HG02852 (cell line): ENCODE measurements around the gene PFKFB2.

ENCODE experiments used
- ATAC-seq: cut with Tn5 transposase; IDR thresholded peaks from one replicate; pipeline ENCODE4 v1.9.1; 2021; ENCODE audit warnings: mild to moderate bottlenecking, moderate library complexity; ENCODE audit not compliant: unreplicated experiment

The PFKFB2 gene

GRCh38 chr1:207063014-207063413 is 9.9 kb downstream of the PFKFB2 start:
- ATAC-seq = no peak

GRCh38 chr1:207064561-207064960 is 11.5 kb downstream of the PFKFB2 start:
- no peak for ATAC-seq

GRCh38 chr1:207067185-207067584 is 14.1 kb downstream of the PFKFB2 start:
- no peak for ATAC-seq

- ATAC-seq = no peak
Measured at GRCh38 chr1:207067665-207068064, 14.6 kb downstream of the PFKFB2 start.

GRCh38 chr1:207069061-207069460 is 16.0 kb downstream of the PFKFB2 start:
- ATAC-seq = no peak

GRCh38 chr1:207069858-207070506 is 16.9 kb downstream of the PFKFB2 start:
- peak; percentile 70 for ATAC-seq

- ATAC-seq = no peak
Measured at GRCh38 chr1:207070811-207071210, 17.7 kb downstream of the PFKFB2 start.

GRCh38 chr1:207071426-207071825 is 18.4 kb downstream of the PFKFB2 start:
- ATAC-seq = no peak

GRCh38 chr1:207072233-207072632 is 19.2 kb downstream of the PFKFB2 start:
- ATAC-seq = no peak

GRCh38 chr1:207073906-207074820 is 21.1 kb downstream of the PFKFB2 start:
- no peak for ATAC-seq

GRCh38 chr1:207076181-207076955 is 23.3 kb downstream of the PFKFB2 start:
- no peak for ATAC-seq

GRCh38 chr1:207077012-207077411 is 23.9 kb downstream of the PFKFB2 start:
- ATAC-seq = no peak

GRCh38 chr1:207077470-207078377 is 24.6 kb downstream of the PFKFB2 start:
- ATAC-seq = peak; percentile 57

- no peak for ATAC-seq
Measured at GRCh38 chr1:207078578-207079132, 25.6 kb downstream of the PFKFB2 start.

- no peak for ATAC-seq
Measured at GRCh38 chr1:207079706-207080241, 26.7 kb downstream of the PFKFB2 start.

GRCh38 chr1:207081088-207081487 is 28.0 kb downstream of the PFKFB2 start:
- ATAC-seq = no peak

GRCh38 chr1:207081806-207082205 is 28.7 kb downstream of the PFKFB2 start:
- ATAC-seq = no peak

GRCh38 chr1:207084232-207084631 is 31.2 kb downstream of the PFKFB2 start:
- no peak for ATAC-seq

- peak; percentile 62 for ATAC-seq
Measured at GRCh38 chr1:207084701-207085180, 31.7 kb downstream of the PFKFB2 start.

- ATAC-seq = no peak
Measured at GRCh38 chr1:207085887-207086286, 32.8 kb downstream of the PFKFB2 start.
